Measurements from ENCODE around the gene CHSY1.
"Not testable (repeated sequence)": the region's sequence is repeated elsewhere in the genome, so short reads cannot be mapped to it uniquely, and the experiment has no call there.

GRCh38 chr15:101125881-101126428, 125.9 kb downstream of the CHSY1 start:
- TF ChIP-seq CTCF, POLR2A (IDR thresholded peaks at IDR 0.05): not testable (repeated sequence)
